ENCODE data around the gene BTRC. TPM values are rescaled to one million over a fixed set of nuclear protein-coding genes. Genes with fewer than 3 reads are reported as not detected.

The BTRC gene
- total and polyA plus RNA-seq, 10 of the 15 experiments (the other 5 are each of a cell fraction or from before 2014, with no cell fraction given): 2.2 to 18.6 (median 8.6) TPM

GRCh38 chr10:101466016-101466912 lies 112.3 kb downstream of the BTRC start:
- FAIRE-seq (no peak), ATAC-seq (no peak), DNase-seq (ENCODE audit: low read depth, low spot score) (no peak)
- no peaks in the 10 kb centered on the region for H3K27me3 ChIP-seq (replicated peaks in 1 of 2; ENCODE audit: control insufficient read depth in 2 of 2, insufficient read depth in 2 of 2, low read length in 1 of 2)
- no peaks in the 10 kb centered on the region for H3K9me3 ChIP-seq (replicated peaks; ENCODE audit: control insufficient read depth, insufficient read depth, low read length)
- WGBS (ENCODE audit: insufficient coverage, insufficient replicate concordance, low lambda C conversion rate, missing lambda C conversion rate): 54% methylated on average over 5 of the region's 5 CpGs
- no peaks in the 10 kb centered on the region for H3K4me1 ChIP-seq (ENCODE audit: control insufficient read depth, insufficient read depth, low read length)
- no peak overlapping the region for H3K27ac ChIP-seq (ENCODE audit: control insufficient read depth, insufficient read depth)
- no peak overlapping the region for H3K4me3 ChIP-seq
- POLR2A ChIA-PET: interaction anchor here (0.5 kb wide), 1 partner anchor 208 kb away, joined by 3 read pairs; no protein-coding TSS in a partner anchor
- intact Hi-C loops (cut with micrococcal nuclease; ENCODE audit: unreplicated experiment): no loop called here
- in situ Hi-C loops (cut with MboI): loop anchor here (10.0 kb wide), 1 partner anchor 251 kb away; no protein-coding TSS in a partner anchor
- no peaks in the 10 kb centered on the region for H3K79me2 ChIP-seq (ENCODE audit: control insufficient read depth, insufficient read depth, low read length)
- H4K20me1 ChIP-seq (ENCODE audit: control insufficient read depth, insufficient read depth): no peaks in the 10 kb centered on the region
- no peak overlapping the region for H3K9ac ChIP-seq (ENCODE audit: control insufficient read depth, insufficient read depth, low read length)
- no peak overlapping the region for H2AFZ ChIP-seq (ENCODE audit: control insufficient read depth, low read depth, low read length)
- RAD21 ChIA-PET (ENCODE audit: unreplicated experiment): interaction anchor here (0.6 to 2.8 kb wide), 12 partner anchors 10 to 439 kb away, joined by 3 to 24 read pairs (median 4); no protein-coding TSS in a partner anchor
- CTCF ChIA-PET: interaction anchor here (0.6 to 5.6 kb wide), 42 partner anchors 8 to 1118 kb away, joined by 3 to 56 read pairs (median 4); no protein-coding TSS in a partner anchor
- H3K36me3 ChIP-seq (ENCODE audit: control insufficient read depth in 2 of 2, insufficient read depth in 2 of 2, low read length in 1 of 2): no peaks in the 10 kb centered on the region
- H3K4me2 ChIP-seq (ENCODE audit: control insufficient read depth, insufficient read depth): no peak overlapping the region
- no TSS peak for BruUV-seq (replicated peaks)
- no peak for TF ChIP-seq STAT3 (IDR thresholded peaks at IDR 0.05; ENCODE audit: low read depth, low read length)
- no peak for TF ChIP-seq PAX8 (IDR thresholded peaks at IDR 0.05)
- TF ChIP-seq MAX (IDR thresholded peaks at IDR 0.05; ENCODE audit: low read depth, low read length): no peak
- TF ChIP-seq NFYA (IDR thresholded peaks at IDR 0.05; ENCODE audit: borderline replicate concordance, low read depth, low read length): no peak
- no peak for TF ChIP-seq CBFB (IDR thresholded peaks at IDR 0.05; ENCODE audit: low read depth)
- no peak for TF ChIP-seq KLF5 (IDR thresholded peaks at IDR 0.05; ENCODE audit: partially characterized antibody)
- no peak for TF ChIP-seq CEBPZ (IDR thresholded peaks at IDR 0.05; ENCODE audit: low read depth, low read length)
- no peak for TF ChIP-seq USF1 (IDR thresholded peaks at IDR 0.05; ENCODE audit: borderline replicate concordance, extremely low read length, insufficient read depth, low read depth, low read length)
- TF ChIP-seq NFIC (IDR thresholded peaks at IDR 0.05; ENCODE audit: low read depth, low read length): no peak
- no peak for TF ChIP-seq ATF7 (IDR thresholded peaks at IDR 0.05; ENCODE audit: low read depth)
- TF ChIP-seq RB1 (IDR thresholded peaks at IDR 0.05; ENCODE audit: borderline replicate concordance): no peak
- TF ChIP-seq HSF1 (IDR thresholded peaks at IDR 0.05; ENCODE audit: low read depth, low read length): no peak
- no peak for TF ChIP-seq BMI1 (IDR thresholded peaks at IDR 0.05; ENCODE audit: borderline replicate concordance)
- no peak for TF ChIP-seq NR2C1 (IDR thresholded peaks at IDR 0.05)
- SMC1A ChIA-PET (ENCODE audit: uncharacterized antibody, unreplicated experiment): interaction anchor here (0.6 to 3.0 kb wide), 25 partner anchors 9 to 492 kb away, joined by 3 to 21 read pairs (median 4); partner anchors contain the start of gene OGA

All from GM12878 (cell line).